GM12865 (cell line): ENCODE measurements around the gene TICAM1.

Experiments
- DNase-seq: peaks from one replicate; pipeline ENCODE4 v3.0.0; 2010; ENCODE audit warnings: low read depth
- H3K4me3 ChIP-seq: 2 replicates; pipeline ENCODE4 v1.5.1; 2011; ENCODE audit warnings: mild to moderate bottlenecking, low read depth, low read length, control low read depth
- TF ChIP-seq, protein P1 (sequence below): IDR thresholded peaks from 2 replicates; pipeline ENCODE4 v1.5.1; 2011; ENCODE audit warnings: low read length, control low read depth, low read depth, inconsistent platforms; ENCODE audit not compliant: insufficient read depth; ENCODE audit errors: missing control alignments

The TICAM1 gene

DNA sequence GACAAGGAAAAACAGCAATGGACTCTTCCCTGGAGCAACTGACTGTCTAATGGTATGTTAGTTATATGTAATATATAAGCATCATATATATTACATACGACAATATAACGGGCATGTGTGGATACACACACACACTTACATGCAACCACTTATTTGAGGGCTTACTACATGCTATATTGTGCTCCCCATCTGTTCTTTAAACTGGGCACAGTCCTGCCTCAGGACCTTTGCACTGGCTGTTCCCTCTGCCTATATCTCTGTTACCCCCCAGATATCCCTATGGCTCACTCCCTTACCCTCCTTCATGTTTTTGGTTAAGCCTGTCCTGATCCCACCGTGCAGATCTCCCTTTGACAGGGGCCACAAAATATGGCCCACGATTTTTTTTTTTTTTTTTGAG is 10.2 kb downstream of the TICAM1 start:
- no peak overlapping the region for H3K4me3 ChIP-seq
- DNase-seq: no peak
- TF ChIP-seq, protein P1, sequence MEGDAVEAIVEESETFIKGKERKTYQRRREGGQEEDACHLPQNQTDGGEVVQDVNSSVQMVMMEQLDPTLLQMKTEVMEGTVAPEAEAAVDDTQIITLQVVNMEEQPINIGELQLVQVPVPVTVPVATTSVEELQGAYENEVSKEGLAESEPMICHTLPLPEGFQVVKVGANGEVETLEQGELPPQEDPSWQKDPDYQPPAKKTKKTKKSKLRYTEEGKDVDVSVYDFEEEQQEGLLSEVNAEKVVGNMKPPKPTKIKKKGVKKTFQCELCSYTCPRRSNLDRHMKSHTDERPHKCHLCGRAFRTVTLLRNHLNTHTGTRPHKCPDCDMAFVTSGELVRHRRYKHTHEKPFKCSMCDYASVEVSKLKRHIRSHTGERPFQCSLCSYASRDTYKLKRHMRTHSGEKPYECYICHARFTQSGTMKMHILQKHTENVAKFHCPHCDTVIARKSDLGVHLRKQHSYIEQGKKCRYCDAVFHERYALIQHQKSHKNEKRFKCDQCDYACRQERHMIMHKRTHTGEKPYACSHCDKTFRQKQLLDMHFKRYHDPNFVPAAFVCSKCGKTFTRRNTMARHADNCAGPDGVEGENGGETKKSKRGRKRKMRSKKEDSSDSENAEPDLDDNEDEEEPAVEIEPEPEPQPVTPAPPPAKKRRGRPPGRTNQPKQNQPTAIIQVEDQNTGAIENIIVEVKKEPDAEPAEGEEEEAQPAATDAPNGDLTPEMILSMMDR: no peak

DNA sequence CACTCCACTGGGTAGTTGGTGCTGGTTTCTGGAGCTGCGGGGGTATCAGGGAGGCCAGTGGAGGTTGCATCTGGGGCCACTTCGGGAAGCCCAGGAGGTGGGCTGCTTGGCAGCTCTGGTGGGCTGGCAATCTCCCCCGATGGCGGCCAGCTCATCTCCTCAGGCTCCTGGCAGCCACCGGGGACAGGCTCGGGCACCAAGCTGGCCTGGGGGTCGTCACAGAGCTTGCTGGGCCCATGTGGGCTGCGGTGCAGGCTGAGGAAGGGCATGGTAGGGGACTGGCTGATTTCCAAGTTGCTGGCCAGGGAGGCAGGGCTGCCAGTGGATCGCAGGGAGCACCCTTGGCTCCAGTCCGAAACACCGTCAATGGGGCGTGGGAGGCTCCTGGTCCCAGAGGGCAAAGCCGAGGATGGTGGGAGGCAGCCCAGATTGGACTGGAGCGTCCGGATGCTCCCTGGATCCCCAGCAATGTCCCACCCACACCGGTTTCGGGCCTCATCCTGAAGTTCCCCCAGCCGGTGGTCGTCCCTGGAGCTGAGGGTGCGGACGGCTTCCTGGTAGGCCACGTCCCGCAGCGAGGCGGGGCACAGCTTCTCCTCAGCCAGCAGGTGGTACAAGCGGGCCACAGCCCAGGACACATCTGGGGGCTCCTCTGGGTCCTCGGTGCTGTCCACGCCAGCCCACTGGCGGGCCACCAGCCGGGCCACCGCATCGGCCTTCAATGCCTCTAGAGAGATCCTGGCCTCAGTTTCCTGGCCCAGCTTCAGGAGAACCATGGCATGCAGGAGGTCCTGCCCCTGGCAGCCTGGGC is 13.8 kb downstream of the TICAM1 start:
- no peak overlapping the region for H3K4me3 ChIP-seq
- no peak for DNase-seq
- TF ChIP-seq, protein P1: no peak

DNA sequence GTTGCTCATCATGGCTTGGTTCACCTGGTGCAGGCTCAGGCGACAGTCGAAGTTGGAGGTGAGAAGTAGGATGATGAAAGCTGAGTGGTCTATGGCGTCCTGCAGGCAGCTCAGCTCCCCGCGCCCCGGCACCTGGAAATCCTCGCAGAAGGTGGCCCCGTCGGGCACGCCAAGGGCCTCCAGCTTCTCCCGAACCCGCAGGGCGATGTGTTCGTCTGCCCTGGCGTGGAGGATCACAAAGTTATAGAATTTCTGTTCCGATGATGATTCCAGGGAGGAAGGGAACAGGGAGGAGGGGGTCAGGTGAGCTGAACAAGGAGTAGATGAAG is 14.6 kb downstream of the TICAM1 start:
- TF ChIP-seq, protein P1: no peak
- H3K4me3 ChIP-seq: no peak overlapping the region
- DNase-seq: no peak

DNA sequence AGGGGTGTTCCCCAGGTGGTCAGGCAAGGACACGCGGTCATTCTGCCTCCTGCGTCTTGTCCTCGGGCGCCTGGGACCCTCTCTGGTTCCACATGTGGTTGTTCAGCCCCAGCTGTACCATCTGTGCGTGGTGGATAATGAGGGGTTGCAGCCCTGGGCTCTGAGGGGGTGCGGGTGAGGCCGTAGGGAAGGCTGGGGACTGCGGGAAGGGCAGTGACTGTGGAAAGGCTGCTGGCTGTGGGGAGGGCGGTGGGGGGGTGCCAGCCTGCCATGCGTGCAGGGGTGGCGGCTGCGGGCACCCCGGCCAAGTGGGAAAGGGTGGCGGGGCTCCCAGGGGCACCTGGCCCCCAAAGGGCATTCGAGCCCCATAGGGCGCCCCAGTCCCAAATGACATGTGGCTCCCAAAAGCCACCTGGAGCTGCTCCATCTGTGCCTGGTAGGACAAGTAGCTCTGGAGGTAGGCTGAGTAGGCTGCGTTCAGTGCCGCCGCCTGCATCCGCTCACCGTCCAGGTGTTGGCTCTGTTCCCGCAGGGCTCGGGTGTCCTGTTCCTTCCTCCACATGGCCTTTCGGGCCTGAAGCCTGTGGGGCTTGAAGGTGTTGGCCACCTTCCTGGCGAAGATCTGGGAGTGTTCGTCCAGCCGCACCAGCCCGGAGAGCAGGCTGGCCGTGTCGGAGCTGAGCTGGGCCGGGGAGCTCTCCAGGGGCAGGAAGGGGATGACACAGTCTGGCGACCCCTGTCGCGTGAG is 15.1 kb downstream of the TICAM1 start:
- no peak overlapping the region for H3K4me3 ChIP-seq
- no peak for DNase-seq
- TF ChIP-seq, protein P1: no peak

DNA sequence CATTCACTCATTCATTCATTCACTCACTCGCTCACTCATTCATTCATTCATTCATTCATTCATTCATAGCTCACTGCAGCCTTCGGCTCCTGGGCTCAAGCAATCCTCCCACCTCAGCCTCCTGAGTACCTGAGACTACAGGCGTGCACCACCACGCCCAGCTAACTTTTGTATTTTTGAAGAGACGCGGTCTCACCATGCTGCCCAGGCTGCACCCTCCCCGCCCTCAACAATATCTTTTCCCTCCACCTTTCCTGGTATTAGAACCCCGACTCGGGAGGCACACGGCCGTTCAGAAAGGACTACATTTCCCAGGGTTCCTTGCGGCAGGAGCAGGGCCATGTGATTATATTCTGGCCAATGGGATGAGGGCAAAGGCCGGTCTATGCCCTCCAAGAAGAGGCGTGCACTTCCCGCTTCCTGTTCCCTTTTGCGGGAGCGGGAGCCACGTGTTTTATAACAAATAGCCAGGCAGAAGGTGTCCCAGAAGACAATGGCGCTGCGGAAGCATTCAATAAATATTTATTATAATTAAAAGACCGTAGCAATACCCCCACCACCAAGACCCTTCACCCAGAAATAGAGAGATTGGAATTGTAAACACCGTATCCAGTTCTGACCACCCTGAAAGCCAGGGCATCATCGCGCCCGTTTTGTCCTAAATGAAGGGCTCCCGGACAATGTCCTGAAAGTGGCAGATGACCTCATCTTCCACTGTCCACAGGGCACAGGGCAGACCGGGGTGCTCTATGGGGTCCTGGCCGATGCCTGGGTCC is 15.9 kb downstream of the TICAM1 start:
- no peak overlapping the region for H3K4me3 ChIP-seq
- peak; percentile 87 for DNase-seq
- TF ChIP-seq, protein P1: no peak

DNA sequence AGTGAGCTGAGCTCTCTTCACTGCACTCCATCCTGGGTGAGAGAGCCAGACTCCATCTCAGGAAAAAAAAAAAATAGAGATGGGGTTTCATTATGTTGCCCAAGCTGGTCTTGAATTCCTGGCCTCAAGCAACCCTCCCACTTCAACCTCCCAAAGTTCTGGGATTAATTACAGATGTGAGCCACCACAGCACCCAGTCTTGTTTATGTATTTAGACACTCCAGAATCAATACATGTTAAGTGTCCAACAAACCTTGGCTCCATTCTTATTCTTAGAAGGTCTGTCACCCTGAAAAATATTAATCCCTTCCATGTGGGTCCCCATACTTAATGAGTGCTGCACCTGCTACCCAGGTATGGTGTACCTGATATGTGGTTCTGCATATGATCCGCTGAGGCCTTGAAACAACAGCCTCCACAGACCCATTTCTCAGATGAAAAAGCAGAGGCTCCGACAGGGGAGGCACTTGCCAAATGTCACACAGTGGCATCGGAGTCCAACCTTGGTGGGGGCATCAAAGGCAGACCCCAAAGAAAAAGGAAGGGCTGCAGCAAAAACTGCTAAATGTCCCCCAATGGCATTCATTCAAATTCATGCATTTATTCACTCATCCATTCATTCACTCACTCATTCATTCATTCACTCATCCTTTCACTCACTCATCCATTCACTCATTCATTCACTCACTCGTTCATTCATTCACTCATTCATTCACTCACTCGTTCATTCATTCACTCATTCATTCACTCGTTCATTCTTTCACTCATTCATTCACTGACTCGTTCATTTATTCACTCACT is 16.7 kb downstream of the TICAM1 start:
- no peak overlapping the region for H3K4me3 ChIP-seq
- DNase-seq: no peak
- TF ChIP-seq, protein P1: no peak
